H9 (cell line): ENCODE measurements around the gene PANX2. TPM values are rescaled to one million over a fixed set of nuclear protein-coding genes. Genes with fewer than 3 reads are reported as not detected.

ENCODE experiments used
- DNase-seq: peaks from one replicate; pipeline ENCODE4 v3.0.0-alpha.2; 2017
- H2AFZ ChIP-seq: one replicate; pipeline ENCODE4 v1.6.1; 2013; ENCODE audit warnings: mild to moderate bottlenecking, low read length, control low read depth, moderate library complexity
- H2AK5ac ChIP-seq: 2 replicates; pipeline ENCODE4 v1.6.1; 2013; ENCODE audit warnings: low read length, control low read depth, mixed read lengths; ENCODE audit not compliant: insufficient read length
- H2BK120ac ChIP-seq: one replicate; pipeline ENCODE4 v1.6.1; 2013; ENCODE audit warnings: low read depth, mild to moderate bottlenecking, low read length, control low read depth, inconsistent platforms; ENCODE audit not compliant: poor library complexity, severe bottlenecking
- H2BK12ac ChIP-seq: 2 replicates; pipeline ENCODE4 v1.6.1; 2013; ENCODE audit warnings: low read length, control low read depth, mixed read lengths, low read depth; ENCODE audit not compliant: insufficient read length
- H2BK15ac ChIP-seq: 2 replicates; pipeline ENCODE4 v1.6.1; 2013; ENCODE audit warnings: low read depth, low read length, control low read depth
- H2BK20ac ChIP-seq: one replicate; pipeline ENCODE4 v1.6.1; 2013; ENCODE audit warnings: low read depth, mild to moderate bottlenecking, low read length, control low read depth, inconsistent platforms; ENCODE audit not compliant: poor library complexity, severe bottlenecking
- H2BK5ac ChIP-seq: 2 replicates; pipeline ENCODE4 v1.6.1; 2013; ENCODE audit warnings: low read length, control low read depth, mixed read lengths; ENCODE audit not compliant: insufficient read length
- H3K14ac ChIP-seq: 2 replicates; pipeline ENCODE4 v1.6.1; 2013; ENCODE audit warnings: low read length, control low read depth; ENCODE audit not compliant: insufficient read depth
- H3K18ac ChIP-seq: 2 replicates; pipeline ENCODE4 v1.6.1; 2013; ENCODE audit warnings: low read depth, mild to moderate bottlenecking, mixed read lengths, low read length, control low read depth; ENCODE audit not compliant: insufficient read length
- H3K23ac ChIP-seq: 2 replicates; pipeline ENCODE4 v1.6.1; 2013; ENCODE audit warnings: low read length, control low read depth, mixed read lengths, low read depth; ENCODE audit not compliant: insufficient read length
- H3K23me2 ChIP-seq: 2 replicates; pipeline ENCODE4 v1.6.1; 2013; ENCODE audit warnings: low read depth, mild to moderate bottlenecking, mixed read lengths, low read length, control low read depth; ENCODE audit not compliant: insufficient read length, poor library complexity, severe bottlenecking
- H3K27ac ChIP-seq: 2 replicates; pipeline ENCODE4 v1.5.1; 2013; ENCODE audit warnings: low read length, control low read depth, mixed read lengths, low read depth; ENCODE audit not compliant: insufficient read length
- H3K27me3 ChIP-seq: 2 replicates; pipeline ENCODE4 v1.6.1; 2013; ENCODE audit warnings: low read length, control low read depth, inconsistent platforms; ENCODE audit not compliant: insufficient read depth
- H3K4ac ChIP-seq: 2 replicates; pipeline ENCODE4 v1.6.1; 2013; ENCODE audit warnings: low read depth, mild to moderate bottlenecking, control low read depth, inconsistent platforms, low read length, moderate library complexity
- H3K4me1 ChIP-seq: 2 replicates; pipeline ENCODE4 v1.6.1; 2013; ENCODE audit warnings: low read length, control low read depth, inconsistent platforms; ENCODE audit not compliant: insufficient read depth
- H3K4me2 ChIP-seq: 2 replicates; pipeline ENCODE4 v1.6.1; 2013; ENCODE audit warnings: low read length, control low read depth, mixed read lengths; ENCODE audit not compliant: insufficient read length, insufficient read depth
- H3K56ac ChIP-seq: 2 replicates; pipeline ENCODE4 v1.6.1; 2013; ENCODE audit warnings: low read depth, mild to moderate bottlenecking, mixed read lengths, low read length, control low read depth; ENCODE audit not compliant: insufficient read length
- H3K79me1 ChIP-seq: 2 replicates; pipeline ENCODE4 v1.6.1; 2013; ENCODE audit warnings: low read depth, mild to moderate bottlenecking, moderate library complexity, low read length, control low read depth, inconsistent platforms; ENCODE audit not compliant: insufficient read depth, poor library complexity, severe bottlenecking
- H3K79me2 ChIP-seq: 2 replicates; pipeline ENCODE4 v1.6.1; 2013; ENCODE audit warnings: low read length, control low read depth, inconsistent platforms; ENCODE audit not compliant: insufficient read depth
- H3K9ac ChIP-seq: 2 replicates; pipeline ENCODE4 v1.6.1; 2013; ENCODE audit warnings: low read length, control low read depth, mixed read lengths; ENCODE audit not compliant: insufficient read length; ENCODE audit errors: extremely low read depth
- H3K9me3 ChIP-seq: one replicate; pipeline ENCODE4 v1.6.1; 2013; ENCODE audit warnings: low read depth, low read length, inconsistent platforms; ENCODE audit not compliant: control insufficient read depth
- H3T11ph ChIP-seq: one replicate; pipeline ENCODE4 v1.6.1; 2013; ENCODE audit warnings: mild to moderate bottlenecking, low read length, control low read depth, inconsistent platforms
- H4K20me1 ChIP-seq: one replicate; pipeline ENCODE4 v1.6.1; 2013; ENCODE audit not compliant: control insufficient read depth, insufficient read length, insufficient read depth
- H4K5ac ChIP-seq: 2 replicates; pipeline ENCODE4 v1.6.1; 2013; ENCODE audit warnings: low read depth, mild to moderate bottlenecking, mixed read lengths, low read length, control low read depth; ENCODE audit not compliant: insufficient read length
- H4K8ac ChIP-seq: replicated peaks from 2 replicates; pipeline ENCODE4 v1.6.1; 2013; ENCODE audit warnings: low read length, control low read depth, mixed read lengths, low read depth; ENCODE audit not compliant: insufficient read length
- H4K91ac ChIP-seq: 2 replicates; pipeline ENCODE4 v1.6.1; 2013; ENCODE audit warnings: low read depth, mild to moderate bottlenecking, moderate library complexity, mixed read lengths, low read length, control low read depth; ENCODE audit not compliant: insufficient read length
- H3K27ac Mint-ChIP-seq, 3 experiments: 2 replicates in 2 of 3; 3 replicates in 1 of 3; pipeline ENCODE4 v1.8.0; 2020 to 2021; ENCODE audit warnings: mixed read lengths in 3 of 3, mild to moderate bottlenecking in 1 of 3, moderate library complexity in 1 of 3
- H3K27me3 Mint-ChIP-seq: 2 replicates; pipeline ENCODE4 v1.8.0; 2021; ENCODE audit warnings: low read depth, mild to moderate bottlenecking, moderate library complexity, mixed read lengths
- H3K36me3 Mint-ChIP-seq, 3 experiments: 2 replicates in 2 of 3; 3 replicates in 1 of 3; pipeline ENCODE4 v1.8.0; 2020 to 2021; ENCODE audit warnings: low read depth in 3 of 3, mixed read lengths in 3 of 3; ENCODE audit not compliant: insufficient read depth in 1 of 3
- H3K4me1 Mint-ChIP-seq, 2 experiments: 2 replicates each; pipeline ENCODE4 v1.8.0; 2020; ENCODE audit warnings: mixed read lengths in 2 of 2
- H3K4me3 Mint-ChIP-seq, 2 experiments: 2 replicates in 1 of 2; 3 replicates in 1 of 2; pipeline ENCODE4 v1.8.0; 2020 to 2021; ENCODE audit warnings: mild to moderate bottlenecking in 2 of 2, mixed read lengths in 2 of 2, moderate library complexity in 1 of 2
- H3K9me3 Mint-ChIP-seq, 2 experiments: 2 replicates in 1 of 2; 3 replicates in 1 of 2; pipeline ENCODE4 v1.8.0; 2020; ENCODE audit warnings: mild to moderate bottlenecking in 2 of 2, mixed read lengths in 2 of 2, moderate library complexity in 1 of 2
- CTCF ChIP-seq: fragments of 200-600 bp; sonication (generic); conservative IDR thresholded peaks from 3 replicates; pipeline ENCODE4 v1.8.0; 2021; ENCODE audit warnings: antibody characterized with exemption, mild to moderate bottlenecking
- WGBS: extraction: QIAGEN DNeasy Blood & Tissue Kit; methylation state at CpG from one replicate; pipeline ENCODE4 v1.1.7; 2013; ENCODE audit warnings: missing lambda C conversion rate, low lambda C conversion rate, mixed read lengths; ENCODE audit not compliant: insufficient read length; ENCODE audit errors: extremely low coverage; 5-methylcytosine and 5-hydroxymethylcytosine counted together
- total RNA-seq: library from RNA; stranded (reverse); gene quantifications from 2 replicates; pipeline ENCODE4 v1.2.1, GENCODE V29; 2021

Gene PANX2
- total RNA-seq, 1 experiment from 2014 or later: 8.0 TPM

- no peak overlapping the region for H2AFZ ChIP-seq
- peaks cover 4 to 10% of the 10 kb centered on the region in 2 experiments for H3K4me1 Mint-ChIP-seq
- H3K79me2 ChIP-seq: no peaks in the 10 kb centered on the region
- H2AK5ac ChIP-seq: no peak overlapping the region
- no peak overlapping the region for H3K27ac Mint-ChIP-seq
- TF ChIP-seq CTCF: no peak
- H2BK5ac ChIP-seq: no peak overlapping the region
- H3K23me2 ChIP-seq: peaks cover 5% of the 10 kb centered on the region
- H2BK12ac ChIP-seq: no peak overlapping the region
- H3K4ac ChIP-seq: no peak overlapping the region
- H2BK120ac ChIP-seq: no peak overlapping the region
- no peak overlapping the region for H3K9ac ChIP-seq
- H3K4me3 Mint-ChIP-seq: peak overlapping the region; percentile 55 to 80
- no peak overlapping the region for H2BK15ac ChIP-seq
- H2BK20ac ChIP-seq: no peak overlapping the region
- no peak overlapping the region for H3T11ph ChIP-seq
- H4K20me1 ChIP-seq: no peaks in the 10 kb centered on the region
- H4K8ac ChIP-seq: no peak overlapping the region
- no peaks in the 10 kb centered on the region for H3K4me1 ChIP-seq
- DNase-seq: no peak
- no peaks in the 10 kb centered on the region; a peak in 1 of 5 replicates for H3K9me3 Mint-ChIP-seq
- no peak overlapping the region for H4K91ac ChIP-seq
- H3K27me3 ChIP-seq: peaks cover 3% of the 10 kb centered on the region; the same call in 1 of the 2 replicates
- H3K56ac ChIP-seq: no peak overlapping the region
- WGBS: no CpG with 5 or more reads among the region's 36 CpGs
- H3K18ac ChIP-seq: no peak overlapping the region
- H3K4me2 ChIP-seq: peak overlapping the region; percentile 11
- no peak overlapping the region for H4K5ac ChIP-seq
- H3K14ac ChIP-seq: no peak overlapping the region
- H3K36me3 Mint-ChIP-seq: peaks cover 0 to 2% (median 0%) of the 10 kb centered on the region in 3 experiments; a peak in 2 of 7 replicates
- no peak overlapping the region for H3K27ac ChIP-seq
- H3K79me1 ChIP-seq: no peaks in the 10 kb centered on the region
- peaks cover 49% of the 10 kb centered on the region for H3K27me3 Mint-ChIP-seq
- no peak overlapping the region for H3K23ac ChIP-seq
- no peaks in the 10 kb centered on the region for H3K9me3 ChIP-seq
Measured at GRCh38 chr22:50169181-50169759, 1.3 kb upstream of the PANX2 start.
